OCI-LY7 (cell line): ENCODE measurements around the gene FBXL15. TPM values are rescaled to one million over a fixed set of nuclear protein-coding genes. Genes with fewer than 3 reads are reported as not detected.

ENCODE experiments used
- BruUV-seq: library from RNA; stranded (reverse); fragments of 400-500 nt; replicated peaks from 2 replicates; lab custom pipeline; 2021; lab: Mats Ljungman, UMichigan
- CTCF ChIA-PET: fragments of 300-600 bp; sonication (Branson Sonifier 250); formaldehyde crosslinking; loops from one replicate; lab custom pipeline; 2022; ENCODE audit warnings: antibody characterized with exemption; ENCODE audit not compliant: unreplicated experiment; lab: Charles Lee
- POLR2A ChIA-PET: fragments of 300-600 bp; sonication (Branson Sonifier 250); formaldehyde crosslinking; loops from one replicate; lab custom pipeline; 2022; ENCODE audit warnings: antibody characterized with exemption; lab: Charles Lee
- DNase-seq: peaks from one replicate; pipeline ENCODE4 v3.0.0-alpha.2; 2015; ENCODE audit warnings: low spot score
- H2AFZ ChIP-seq: fragments of 200-600 bp; sonication (generic), shearing (Covaris generic); 2 replicates; pipeline ENCODE4 v1.6.1; 2014; ENCODE audit warnings: mild to moderate bottlenecking, antibody characterized with exemption, low read length, moderate library complexity
- H3K27ac ChIP-seq: fragments of 200-600 bp; sonication (generic); 2 replicates; pipeline ENCODE4 v1.5.1; 2014; ENCODE audit warnings: mixed run types, low read depth, mild to moderate bottlenecking, moderate library complexity, low read length, inconsistent platforms; ENCODE audit not compliant: poor library complexity, severe bottlenecking
- H3K36me3 ChIP-seq: fragments of 200-600 bp; sonication (generic); 2 replicates; pipeline ENCODE4 v1.6.1; 2014; ENCODE audit warnings: mild to moderate bottlenecking, antibody characterized with exemption, low read length, moderate library complexity, mixed read lengths; ENCODE audit not compliant: insufficient read depth
- H3K4me1 ChIP-seq: fragments of 200-600 bp; sonication (generic); 2 replicates; pipeline ENCODE4 v1.5.1; 2014; ENCODE audit warnings: mild to moderate bottlenecking, low read length; ENCODE audit not compliant: insufficient read depth, poor library complexity, severe bottlenecking
- H3K4me2 ChIP-seq: fragments of 200-600 bp; sonication (generic); 2 replicates; pipeline ENCODE4 v1.6.1; 2014; ENCODE audit warnings: mild to moderate bottlenecking, low read length
- H3K4me3 ChIP-seq: fragments of 200-600 bp; sonication (generic); 2 replicates; pipeline ENCODE4 v1.5.1; 2014; ENCODE audit warnings: mild to moderate bottlenecking, low read depth, low read length; ENCODE audit not compliant: poor library complexity, severe bottlenecking
- H3K79me2 ChIP-seq: fragments of 200-600 bp; sonication (generic); 2 replicates; pipeline ENCODE4 v1.6.1; 2016; ENCODE audit warnings: low read depth, mild to moderate bottlenecking, low read length, moderate library complexity, mixed read lengths; ENCODE audit not compliant: insufficient read depth
- H3K9me2 ChIP-seq: fragments of 200-600 bp; sonication (generic); 2 replicates; pipeline ENCODE4 v1.6.1; 2016; ENCODE audit warnings: mild to moderate bottlenecking, low read length, mixed read lengths; ENCODE audit not compliant: insufficient read depth
- H3K9me3 ChIP-seq: fragments of 200-600 bp; sonication (generic); 2 replicates; pipeline ENCODE4 v1.6.1; 2014; ENCODE audit warnings: mild to moderate bottlenecking, mixed run types, low read length, mixed read lengths
- H4K20me1 ChIP-seq: fragments of 200-600 bp; sonication (generic); 2 replicates; pipeline ENCODE4 v1.6.1; 2014; ENCODE audit warnings: mild to moderate bottlenecking, antibody characterized with exemption, low read length, moderate library complexity, mixed read lengths; ENCODE audit not compliant: insufficient read depth
- CTCF ChIP-seq: fragments of 200-600 bp; sonication (generic); conservative IDR thresholded peaks from 2 replicates; pipeline ENCODE4 v1.5.1; 2014; ENCODE audit warnings: mild to moderate bottlenecking, antibody characterized with exemption, low read length, moderate library complexity, mixed read lengths
- EZH2phosphoT487 ChIP-seq: fragments of 200-600 bp; sonication (generic); IDR thresholded peaks from 2 replicates; pipeline ENCODE4 v1.6.1; 2018; ENCODE audit warnings: low read depth, borderline replicate concordance, mild to moderate bottlenecking, mixed run types, antibody characterized with exemption, low read length, moderate library complexity, mixed read lengths
- intact Hi-C: fragments of 100-400 bp; cut with micrococcal nuclease; formaldehyde crosslinking; loops from one replicate; pipeline ENCODE4 v1.10.0; 2022; ENCODE audit not compliant: unreplicated experiment
- total RNA-seq, 2 experiments: library from RNA; depleted of rRNA in 1 of 2; stranded (reverse); fragments of >200 nt in 1 of 2; shearing (Covaris generic) in 1 of 2; gene quantifications; 2 replicates each; pipeline ENCODE4 v1.2.3, GENCODE V29; 2014 to 2022

Gene FBXL15
- total RNA-seq, 2 experiments from 2014 or later = 13.3 to 18.2 TPM

GRCh38 chr10:102431452-102432124, 11.0 kb downstream of the FBXL15 start:
- H3K27ac ChIP-seq = peak overlapping the region; percentile 41
- H2AFZ ChIP-seq = peak overlapping the region; percentile 83
- H3K36me3 ChIP-seq = no peaks in the 10 kb centered on the region
- no peaks in the 10 kb centered on the region for H3K9me2 ChIP-seq
- H3K4me1 ChIP-seq = peaks cover 19% of the 10 kb centered on the region
- DNase-seq = peak; percentile 20
- ChIA-PET CTCF (interaction anchor here (0.7 to 1.1 kb wide), 4 partner anchors 11 to 261 kb away, joined by 3 to 5 read pairs (median 3); partner anchors contain the start of genes C10orf95 and FBXL15), POLR2A (interaction anchor here (0.7 to 2.4 kb wide), 7 partner anchors 9 to 184 kb away, joined by 3 to 13 read pairs (median 5); partner anchors contain the start of genes FBXL15 and NFKB2)
- no peaks in the 10 kb centered on the region for H4K20me1 ChIP-seq
- TF ChIP-seq EZH2phosphoT487 (no peak), CTCF (no peak)
- H3K4me3 ChIP-seq = peak overlapping the region; percentile 88
- peaks cover 14% of the 10 kb centered on the region; the same call in 1 of the 2 replicates for H3K79me2 ChIP-seq
- intact Hi-C loops = loop anchor here (1.0 kb wide), 3 partner anchors 10 to 30 kb away; no protein-coding TSS in a partner anchor
- peak overlapping the region; percentile 100 for H3K4me2 ChIP-seq
- no TSS peak for BruUV-seq
- H3K9me3 ChIP-seq = no peaks in the 10 kb centered on the region

- H3K4me3 ChIP-seq = peak within 1 kb of the TSS; percentile 88
- H3K27ac ChIP-seq = peak within 1 kb of the TSS; percentile 41
- no peaks in the 10 kb centered on the region for H3K9me3 ChIP-seq
- no peaks in the 10 kb centered on the region for H3K36me3 ChIP-seq
- intact Hi-C loops = loop anchor here (1.0 kb wide), 3 partner anchors 11 to 29 kb away; no protein-coding TSS in a partner anchor
- peak within 1 kb of the TSS; percentile 100 for H3K4me2 ChIP-seq
- peak; percentile 98 for DNase-seq
- H2AFZ ChIP-seq = peak within 1 kb of the TSS; percentile 83
- H4K20me1 ChIP-seq = no peaks in the 10 kb centered on the region
- TF ChIP-seq CTCF (peak; percentile 37; the same call in 1 of the 2 replicates), EZH2phosphoT487 (no peak)
- peaks cover 14% of the 10 kb centered on the region; the same call in 1 of the 2 replicates for H3K79me2 ChIP-seq
- peaks cover 19% of the 10 kb centered on the region for H3K4me1 ChIP-seq
- TSS peak; percentile 62 for BruUV-seq
- H3K9me2 ChIP-seq = no peaks in the 10 kb centered on the region
- ChIA-PET CTCF (interaction anchor here (0.7 to 1.1 kb wide), 5 partner anchors 12 to 262 kb away, joined by 3 to 5 read pairs (median 3); partner anchors contain the start of genes C10orf95 and FBXL15), POLR2A (interaction anchor here (0.5 to 2.4 kb wide), 17 partner anchors 9 to 751 kb away, joined by 3 to 13 read pairs (median 3); partner anchors contain the start of genes FBXL15 and NFKB2)
Measured at GRCh38 chr10:102432162-102432950, 11.7 kb downstream of the FBXL15 start, which contains the start of gene CUEDC2. CUEDC2 (minus strand) TSS chr10:102432574; CDS start chr10:102425188, 7,386 bp downstream.
